ENCODE results near the gene PDIK1L.
"Not testable (repeated sequence)": the region's sequence is repeated elsewhere in the genome, so short reads cannot be mapped to it uniquely, and the experiment has no call there.

The PDIK1L gene

DNA sequence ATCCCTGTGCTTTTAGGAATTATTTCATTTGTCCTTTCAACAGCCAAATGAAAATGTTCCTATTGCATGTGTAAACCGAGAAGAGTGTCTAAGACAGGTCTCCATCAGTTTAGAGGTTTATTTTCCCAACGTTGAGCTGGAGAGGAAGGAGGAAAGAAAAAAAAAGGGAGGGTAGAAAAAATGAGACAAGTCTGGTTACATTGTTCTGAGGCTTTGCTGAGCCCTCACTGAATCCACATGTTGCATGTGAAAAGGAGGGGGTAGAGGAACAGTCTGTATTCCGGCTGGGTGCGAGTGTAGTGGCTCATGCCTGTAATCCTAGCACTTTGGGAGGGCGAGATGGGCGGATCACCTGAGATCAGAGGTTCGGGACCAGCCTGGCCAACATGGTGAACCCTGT is 19.2 kb upstream of the PDIK1L start:
- peaks cover 63% of the 10 kb centered on the region for H3K27me3 ChIP-seq
- no peaks in the 10 kb centered on the region for H3K36me3 ChIP-seq
- TF ChIP-seq, protein P1, sequence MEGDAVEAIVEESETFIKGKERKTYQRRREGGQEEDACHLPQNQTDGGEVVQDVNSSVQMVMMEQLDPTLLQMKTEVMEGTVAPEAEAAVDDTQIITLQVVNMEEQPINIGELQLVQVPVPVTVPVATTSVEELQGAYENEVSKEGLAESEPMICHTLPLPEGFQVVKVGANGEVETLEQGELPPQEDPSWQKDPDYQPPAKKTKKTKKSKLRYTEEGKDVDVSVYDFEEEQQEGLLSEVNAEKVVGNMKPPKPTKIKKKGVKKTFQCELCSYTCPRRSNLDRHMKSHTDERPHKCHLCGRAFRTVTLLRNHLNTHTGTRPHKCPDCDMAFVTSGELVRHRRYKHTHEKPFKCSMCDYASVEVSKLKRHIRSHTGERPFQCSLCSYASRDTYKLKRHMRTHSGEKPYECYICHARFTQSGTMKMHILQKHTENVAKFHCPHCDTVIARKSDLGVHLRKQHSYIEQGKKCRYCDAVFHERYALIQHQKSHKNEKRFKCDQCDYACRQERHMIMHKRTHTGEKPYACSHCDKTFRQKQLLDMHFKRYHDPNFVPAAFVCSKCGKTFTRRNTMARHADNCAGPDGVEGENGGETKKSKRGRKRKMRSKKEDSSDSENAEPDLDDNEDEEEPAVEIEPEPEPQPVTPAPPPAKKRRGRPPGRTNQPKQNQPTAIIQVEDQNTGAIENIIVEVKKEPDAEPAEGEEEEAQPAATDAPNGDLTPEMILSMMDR (IDR thresholded peaks at IDR 0.05), result no peak
- H3K4me3 ChIP-seq (ENCODE audit: low read depth in 1 of 2, low read length in 1 of 2), result no peak overlapping the region
- no peak overlapping the region for H3K27ac ChIP-seq
- H3K4me1 ChIP-seq (ENCODE audit: control insufficient read depth in 1 of 2, insufficient read depth in 1 of 2, low read depth in 1 of 2, low read length in 1 of 2), result no peaks in the 10 kb centered on the region
- no peaks in the 10 kb centered on the region for H3K9me3 ChIP-seq

DNA sequence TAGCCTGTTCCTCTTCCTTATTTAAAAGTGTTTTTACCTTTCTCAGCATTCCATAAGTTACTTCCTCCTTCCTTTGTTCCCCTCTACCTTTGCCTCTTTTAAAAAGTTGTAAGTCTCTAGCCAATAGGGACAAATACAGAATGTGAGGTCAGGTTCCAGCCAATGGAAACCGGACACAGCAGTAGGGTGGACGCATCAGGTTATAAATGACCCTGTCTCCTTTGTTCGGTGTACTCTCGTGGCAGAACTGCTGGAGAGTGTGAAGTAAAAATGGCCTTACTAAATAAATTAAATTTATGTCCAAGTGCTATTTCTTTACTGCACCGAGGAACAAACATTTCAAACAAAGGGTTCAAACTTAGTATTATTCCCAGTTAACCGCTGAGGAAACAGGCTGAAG is 18.1 kb upstream of the PDIK1L start:
- H3K36me3 ChIP-seq; H3K9me3 ChIP-seq; H3K4me3 ChIP-seq (ENCODE audit: low read depth in 1 of 2, low read length in 1 of 2); H3K4me1 ChIP-seq (ENCODE audit: control insufficient read depth in 1 of 2, insufficient read depth in 1 of 2, low read depth in 1 of 2, low read length in 1 of 2); H3K27ac ChIP-seq: not testable (repeated sequence)
- H3K27me3 ChIP-seq, result peaks cover 64% of the 10 kb centered on the region

DNA sequence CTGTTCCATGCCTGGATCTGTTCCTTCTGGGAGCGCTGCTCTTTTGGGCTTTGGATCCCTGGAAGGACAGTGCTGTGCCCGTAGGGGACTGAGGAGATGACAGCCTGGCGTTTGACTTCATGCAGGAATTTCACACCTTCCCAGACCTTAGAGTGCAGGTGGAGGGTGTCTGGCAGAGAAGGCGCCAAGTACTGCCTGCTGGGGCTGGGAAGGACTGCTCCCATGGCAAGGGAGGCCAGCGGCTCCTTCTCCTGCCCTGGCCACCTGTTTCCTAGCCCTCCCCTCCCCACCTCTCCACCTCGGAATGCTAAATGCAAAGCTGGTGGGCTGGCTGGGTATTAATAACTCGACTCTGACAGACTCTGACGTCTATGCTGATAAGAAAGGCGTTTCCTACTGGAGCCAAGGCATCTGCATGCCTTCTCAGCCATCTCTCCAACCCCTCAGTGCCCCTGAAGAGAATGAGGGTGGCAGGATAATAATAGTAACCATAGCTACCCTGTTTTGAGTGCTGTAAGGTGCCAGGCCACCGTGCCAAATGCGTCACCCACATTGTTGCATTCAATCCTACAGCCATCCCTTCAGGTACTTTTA is 17.5 kb upstream of the PDIK1L start:
- Histone ChIP-seq H3K4me1 (ENCODE audit: control insufficient read depth in 1 of 2, insufficient read depth in 1 of 2, low read depth in 1 of 2, low read length in 1 of 2) (no peaks in the 10 kb centered on the region), H3K27ac (no peak overlapping the region), H3K36me3 (no peaks in the 10 kb centered on the region), H3K9me3 (no peaks in the 10 kb centered on the region), H3K4me3 (ENCODE audit: low read depth in 1 of 2, low read length in 1 of 2) (no peak overlapping the region), H3K27me3 (peaks cover 61% of the 10 kb centered on the region)
- TF ChIP-seq, protein P1 (IDR thresholded peaks at IDR 0.05), result no peak

DNA sequence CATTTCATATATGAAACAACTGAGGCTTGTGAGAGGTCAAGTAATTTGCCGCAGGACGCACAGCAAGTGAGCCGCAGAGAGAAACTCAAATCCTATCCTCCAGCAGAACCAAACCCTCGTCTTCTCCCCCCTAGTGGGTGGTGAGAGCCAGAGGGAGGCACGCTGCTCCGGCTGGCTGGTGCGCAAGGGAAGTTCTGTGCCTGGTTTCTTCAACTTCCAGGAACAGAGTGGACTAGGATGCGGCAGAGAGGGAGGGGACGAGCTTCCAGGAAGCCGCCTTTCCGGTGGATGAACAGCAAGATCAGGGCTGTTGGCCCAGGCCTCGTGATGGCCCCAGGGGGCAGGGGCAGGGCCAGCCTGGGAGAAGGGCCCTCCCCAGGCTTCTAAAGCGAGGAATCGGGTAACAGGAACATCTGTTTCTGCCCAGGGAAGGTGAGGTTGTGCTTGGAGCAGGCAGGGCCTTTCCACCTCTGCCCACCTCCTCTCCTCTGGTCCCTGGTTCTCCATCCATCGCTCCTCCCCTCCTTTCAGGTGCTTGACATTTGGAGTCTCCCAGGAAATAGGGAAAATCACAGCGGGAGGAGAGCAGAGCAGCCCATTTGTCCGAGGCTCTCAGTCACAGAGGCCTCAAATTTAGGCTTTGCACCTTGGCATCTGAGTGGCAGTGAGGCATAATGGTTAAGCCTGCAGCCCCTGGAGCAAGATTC is 16.8 kb upstream of the PDIK1L start:
- TF ChIP-seq, protein P1 (IDR thresholded peaks at IDR 0.05), result no peak
- no peak overlapping the region for H3K27ac ChIP-seq

DNA sequence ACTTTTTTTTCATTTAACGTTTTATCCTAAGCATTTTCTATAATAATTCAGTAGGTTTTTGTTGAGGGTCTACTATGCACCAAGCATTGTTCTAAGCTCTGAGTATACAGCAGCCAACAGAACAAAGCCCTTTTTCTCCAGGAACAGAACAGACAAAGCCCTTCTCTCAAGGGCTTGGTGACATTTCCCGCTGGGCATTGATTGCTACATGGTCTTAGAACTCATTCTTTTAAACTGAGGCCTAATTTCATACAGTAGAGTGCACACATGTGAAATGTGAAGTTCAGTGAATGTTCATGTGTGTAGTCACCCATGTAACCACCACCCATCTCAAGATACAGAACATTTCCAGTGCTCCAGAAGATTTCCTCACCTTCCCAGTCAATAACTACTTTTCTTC is 15.2 kb upstream of the PDIK1L start:
- no peak overlapping the region for H3K27ac ChIP-seq
- H3K36me3 ChIP-seq, result no peaks in the 10 kb centered on the region
- H3K4me3 ChIP-seq (ENCODE audit: low read depth in 1 of 2, low read length in 1 of 2), result no peak overlapping the region
- H3K4me1 ChIP-seq (ENCODE audit: control insufficient read depth in 1 of 2, insufficient read depth in 1 of 2, low read depth in 1 of 2, low read length in 1 of 2), result no peaks in the 10 kb centered on the region
- no peaks in the 10 kb centered on the region for H3K9me3 ChIP-seq
- TF ChIP-seq, protein P1 (IDR thresholded peaks at IDR 0.05), result no peak
- peaks cover 41% of the 10 kb centered on the region for H3K27me3 ChIP-seq

More for the DNA sequence above, 16.8 kb upstream of the PDIK1L start:
- H3K4me1 ChIP-seq (ENCODE audit: control insufficient read depth in 1 of 2, insufficient read depth in 1 of 2, low read depth in 1 of 2, low read length in 1 of 2), result no peaks in the 10 kb centered on the region
- H3K4me3 ChIP-seq (ENCODE audit: low read depth in 1 of 2, low read length in 1 of 2), result no peak overlapping the region
- H3K36me3 ChIP-seq, result no peaks in the 10 kb centered on the region
- peaks cover 55% of the 10 kb centered on the region for H3K27me3 ChIP-seq
- no peaks in the 10 kb centered on the region for H3K9me3 ChIP-seq

DNA sequence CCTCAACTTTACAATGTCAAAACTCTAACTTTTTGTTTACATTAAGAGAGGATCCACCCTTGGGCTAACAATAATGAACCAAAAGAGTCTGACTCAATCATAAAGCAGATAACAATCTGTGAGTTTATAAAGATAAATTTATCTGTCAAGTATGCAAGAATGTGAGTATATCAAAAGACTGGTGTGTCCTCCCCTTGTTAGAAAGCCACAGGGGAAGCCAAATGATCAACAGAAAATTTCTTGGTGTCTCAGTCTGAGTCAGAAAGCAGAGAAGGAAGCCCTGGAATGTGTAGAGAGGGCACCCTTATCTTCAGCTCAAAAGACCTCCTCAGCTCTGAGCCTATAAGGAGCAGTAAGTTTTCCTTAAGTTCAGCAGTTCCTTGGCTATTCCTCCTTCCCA is 13.9 kb upstream of the PDIK1L start:
- H3K27ac ChIP-seq, result no peak overlapping the region
- no peaks in the 10 kb centered on the region for H3K4me1 ChIP-seq (ENCODE audit: control insufficient read depth in 1 of 2, insufficient read depth in 1 of 2, low read depth in 1 of 2, low read length in 1 of 2)
- TF ChIP-seq, protein P1 (IDR thresholded peaks at IDR 0.05), result no peak
- H3K4me3 ChIP-seq (ENCODE audit: low read depth in 1 of 2, low read length in 1 of 2), result no peak overlapping the region
- peaks cover 41% of the 10 kb centered on the region for H3K27me3 ChIP-seq
- H3K9me3 ChIP-seq, result no peaks in the 10 kb centered on the region
- H3K36me3 ChIP-seq, result no peaks in the 10 kb centered on the region

All from neutrophil (primary cell).